MCF 10A (cell line): ENCODE measurements around the gene ALOXE3. TPM values are rescaled to one million over a fixed set of nuclear protein-coding genes. Genes with fewer than 3 reads are reported as not detected.

Source experiments
- BruUV-seq: library from RNA; stranded (reverse); fragments of 400-500 nt; replicated peaks from 2 replicates; lab custom pipeline; 2021; lab: Mats Ljungman, UMichigan
- CTCF ChIA-PET: fragments of 300-600 bp; sonication (Branson Sonifier 250); formaldehyde crosslinking; extraction: SDS; loops from one replicate; lab custom pipeline; 2021; ENCODE audit warnings: antibody characterized with exemption, inconsistent platforms; lab: Yijun Ruan, JAX
- POLR2A ChIA-PET: fragments of 300-600, 350-650 bp; sonication (Branson Sonifier 250); formaldehyde crosslinking; extraction: SDS; loops from one replicate; lab custom pipeline; 2020; ENCODE audit warnings: antibody characterized with exemption, inconsistent platforms; lab: Yijun Ruan, JAX
- DNase-seq: peaks from one replicate; pipeline ENCODE4 v3.0.0-alpha.2; 2018; ENCODE audit not compliant: unreplicated experiment
- H3K27ac Mint-ChIP-seq: one replicate; pipeline ENCODE4 v1.8.0; 2022; ENCODE audit warnings: mild to moderate bottlenecking, low read depth, mixed read lengths; ENCODE audit not compliant: unreplicated experiment
- H3K27me3 Mint-ChIP-seq: one replicate; pipeline ENCODE4 v1.8.0; 2022; ENCODE audit warnings: mixed read lengths; ENCODE audit not compliant: insufficient read depth, unreplicated experiment
- H3K36me3 Mint-ChIP-seq: one replicate; pipeline ENCODE4 v1.8.0; 2022; ENCODE audit warnings: mild to moderate bottlenecking, moderate library complexity, mixed read lengths; ENCODE audit not compliant: insufficient read depth, unreplicated experiment
- H3K4me1 Mint-ChIP-seq: one replicate; pipeline ENCODE4 v1.8.0; 2022; ENCODE audit warnings: mixed read lengths; ENCODE audit not compliant: insufficient read depth, unreplicated experiment
- H3K4me3 Mint-ChIP-seq: one replicate; pipeline ENCODE4 v1.8.0; 2022; ENCODE audit warnings: mild to moderate bottlenecking, moderate library complexity, mixed read lengths; ENCODE audit not compliant: unreplicated experiment
- H3K9me3 Mint-ChIP-seq: one replicate; pipeline ENCODE4 v1.8.0; 2022; ENCODE audit warnings: mixed read lengths; ENCODE audit not compliant: unreplicated experiment
- intact Hi-C: fragments of 100-400 bp; cut with micrococcal nuclease; formaldehyde crosslinking; loops from 2 replicates; pipeline ENCODE4 v1.14.1; 2022
- total RNA-seq: library from RNA; stranded (reverse); gene quantifications from 2 replicates; pipeline ENCODE4 v1.2.3, GENCODE V29; 2022
- TF ChIP-seq, protein P1 (sequence below): fragments of 200-600 bp; IDR thresholded peaks from one replicate; pipeline ENCODE4 v1.8.0; 2022; ENCODE audit warnings: antibody characterized with exemption, mild to moderate bottlenecking; ENCODE audit not compliant: unreplicated experiment

ALOXE3 gene
- total RNA-seq, 1 experiment from 2014 or later = 13.1 TPM

DNA sequence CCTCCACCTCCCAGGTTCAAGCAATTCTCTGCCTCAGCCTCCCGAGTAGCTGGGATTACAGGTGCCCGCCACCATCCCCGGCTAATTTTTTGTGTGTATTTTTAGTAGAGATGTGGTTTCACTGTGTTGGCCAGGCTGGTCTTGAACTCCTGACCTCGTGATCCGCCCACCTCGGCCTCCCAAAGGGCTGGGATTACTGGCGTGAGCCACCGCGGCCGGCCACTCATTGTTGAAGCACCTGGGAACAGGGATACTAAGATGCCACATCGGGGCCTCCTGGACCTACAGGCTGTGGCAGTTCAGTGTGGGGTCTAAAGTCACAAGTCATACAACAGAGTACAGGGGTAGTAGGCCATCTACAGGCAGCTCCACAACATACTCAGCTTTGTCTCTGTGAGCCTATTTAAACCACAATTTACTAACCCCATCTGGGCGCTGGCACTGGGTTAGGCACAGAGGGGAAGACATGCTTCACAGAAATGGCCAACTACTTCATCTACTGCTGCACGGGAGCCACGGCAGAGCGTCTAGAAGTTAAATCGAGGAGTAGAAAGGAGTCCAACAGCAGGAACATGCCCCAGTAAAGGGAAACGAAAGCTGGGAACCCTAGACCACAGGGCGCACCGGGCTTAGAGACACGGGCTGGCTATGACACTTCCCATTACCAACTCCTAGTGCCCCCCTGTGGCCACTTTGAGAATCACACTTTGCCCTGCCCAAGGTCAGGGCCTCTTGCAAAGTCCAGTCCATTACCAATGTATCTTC, 40.1 kb upstream of the ALOXE3 start:
- ChIA-PET POLR2A (interaction anchor here (0.6 to 16.5 kb wide), 11 partner anchors 9 to 106 kb away, joined by 3 to 429 read pairs (median 9); partner anchors contain the start of genes ALOXE3, BORCS6, HES7 and TMEM107), CTCF (interaction anchor here (0.6 to 8.7 kb wide), 18 partner anchors 9 to 912 kb away, joined by 3 to 59 read pairs (median 4); partner anchors contain the start of genes HES7 and KRABD2)
- TF ChIP-seq, protein P1, sequence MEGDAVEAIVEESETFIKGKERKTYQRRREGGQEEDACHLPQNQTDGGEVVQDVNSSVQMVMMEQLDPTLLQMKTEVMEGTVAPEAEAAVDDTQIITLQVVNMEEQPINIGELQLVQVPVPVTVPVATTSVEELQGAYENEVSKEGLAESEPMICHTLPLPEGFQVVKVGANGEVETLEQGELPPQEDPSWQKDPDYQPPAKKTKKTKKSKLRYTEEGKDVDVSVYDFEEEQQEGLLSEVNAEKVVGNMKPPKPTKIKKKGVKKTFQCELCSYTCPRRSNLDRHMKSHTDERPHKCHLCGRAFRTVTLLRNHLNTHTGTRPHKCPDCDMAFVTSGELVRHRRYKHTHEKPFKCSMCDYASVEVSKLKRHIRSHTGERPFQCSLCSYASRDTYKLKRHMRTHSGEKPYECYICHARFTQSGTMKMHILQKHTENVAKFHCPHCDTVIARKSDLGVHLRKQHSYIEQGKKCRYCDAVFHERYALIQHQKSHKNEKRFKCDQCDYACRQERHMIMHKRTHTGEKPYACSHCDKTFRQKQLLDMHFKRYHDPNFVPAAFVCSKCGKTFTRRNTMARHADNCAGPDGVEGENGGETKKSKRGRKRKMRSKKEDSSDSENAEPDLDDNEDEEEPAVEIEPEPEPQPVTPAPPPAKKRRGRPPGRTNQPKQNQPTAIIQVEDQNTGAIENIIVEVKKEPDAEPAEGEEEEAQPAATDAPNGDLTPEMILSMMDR = peak; percentile 89
- H3K36me3 Mint-ChIP-seq = peaks cover 26% of the 10 kb centered on the region
- peak overlapping the region; percentile 21 for H3K4me3 Mint-ChIP-seq
- peaks cover 41% of the 10 kb centered on the region for H3K4me1 Mint-ChIP-seq
- peak; percentile 91 for DNase-seq
- BruUV-seq = no TSS peak
- H3K27me3 Mint-ChIP-seq = no peaks in the 10 kb centered on the region
- intact Hi-C loops = loop anchor here (1.0 kb wide), 1 partner anchor 36 kb away; no protein-coding TSS in a partner anchor
- H3K9me3 Mint-ChIP-seq = no peaks in the 10 kb centered on the region
- H3K27ac Mint-ChIP-seq = peak overlapping the region; percentile 24

DNA sequence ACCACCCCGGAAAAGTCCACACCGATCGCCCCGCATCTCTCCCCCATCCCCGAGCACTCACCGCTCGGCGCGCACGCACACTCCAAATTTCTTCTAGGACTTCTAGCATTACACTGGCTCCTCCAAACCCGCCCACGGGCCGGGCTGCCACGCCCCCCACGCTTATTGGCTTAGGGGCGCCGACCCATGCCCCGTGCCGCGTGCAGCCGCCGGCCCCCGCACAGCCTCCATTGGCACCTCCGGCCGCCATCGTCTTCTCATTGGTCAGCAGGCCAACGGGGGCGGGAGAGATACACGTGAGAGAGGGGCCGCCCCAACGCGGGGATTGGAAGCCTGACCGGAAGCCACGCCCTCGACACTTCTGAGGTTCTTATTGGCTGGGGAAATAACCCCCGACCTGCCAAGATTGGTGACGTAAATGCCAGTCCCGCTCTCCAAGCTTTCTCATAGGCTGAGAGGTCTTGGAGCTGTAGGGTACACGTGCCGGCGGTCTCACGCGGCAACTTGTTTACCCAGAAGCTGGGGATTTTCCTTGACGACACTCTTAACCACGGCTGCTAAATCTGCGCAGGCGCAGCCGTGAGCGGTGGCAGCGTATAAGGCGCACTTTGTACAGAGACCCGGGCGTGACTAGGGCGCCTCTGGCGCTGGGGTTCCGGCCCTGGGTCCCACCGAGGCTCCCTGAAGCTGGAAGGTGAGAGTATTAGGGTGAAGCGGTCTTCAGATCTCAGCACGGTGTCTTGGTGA, 38.1 kb upstream of the ALOXE3 start:
- no peaks in the 10 kb centered on the region for H3K27me3 Mint-ChIP-seq
- CTCF ChIA-PET = interaction anchor here (0.6 to 8.7 kb wide), 6 partner anchors 17 to 66 kb away, joined by 3 to 59 read pairs (median 5); partner anchors contain the start of gene ALOXE3
- H3K9me3 Mint-ChIP-seq = no peaks in the 10 kb centered on the region
- POLR2A ChIA-PET = interaction anchor here (0.5 to 16.5 kb wide), 43 partner anchors 8 to 914 kb away, joined by 3 to 429 read pairs (median 5); partner anchors contain the start of genes ALOXE3, AURKB, BORCS6 and CNTROB
- no peak overlapping the region for H3K27ac Mint-ChIP-seq
- TF ChIP-seq, protein P1 = no peak
- intact Hi-C loops = loop anchor here (1.0 kb wide), 1 partner anchor 17 kb away; no protein-coding TSS in a partner anchor
- peaks cover 38% of the 10 kb centered on the region for H3K4me1 Mint-ChIP-seq
- H3K36me3 Mint-ChIP-seq = peaks cover 20% of the 10 kb centered on the region
- H3K4me3 Mint-ChIP-seq = no peak overlapping the region
- BruUV-seq = no TSS peak
- DNase-seq = peak; percentile 100

DNA sequence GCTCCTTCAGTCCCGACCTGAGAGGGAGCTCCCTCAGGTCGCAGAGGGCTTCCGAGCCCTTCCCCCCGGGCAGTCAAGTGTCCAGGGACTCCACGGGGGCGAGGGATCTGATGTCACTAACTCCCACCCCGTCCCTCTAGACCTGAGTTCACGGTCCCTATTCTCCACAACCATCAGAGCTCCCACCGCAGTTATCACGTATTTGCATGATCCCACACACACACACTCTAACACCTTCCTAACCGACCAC, 37.6 kb upstream of the ALOXE3 start:
- POLR2A ChIA-PET = interaction anchor here (0.6 to 16.5 kb wide), 27 partner anchors 8 to 679 kb away, joined by 3 to 429 read pairs (median 9); partner anchors contain the start of genes ALOXE3, AURKB, BORCS6 and CNTROB
- H3K36me3 Mint-ChIP-seq = peaks cover 17% of the 10 kb centered on the region
- H3K4me3 Mint-ChIP-seq = no peak overlapping the region
- TSS peak; percentile 43 for BruUV-seq
- no peaks in the 10 kb centered on the region for H3K9me3 Mint-ChIP-seq
- peaks cover 33% of the 10 kb centered on the region for H3K4me1 Mint-ChIP-seq
- CTCF ChIA-PET = interaction anchor here (0.6 to 8.7 kb wide), 5 partner anchors 14 to 55 kb away, joined by 3 to 59 read pairs (median 3); partner anchors contain the start of gene ALOXE3
- intact Hi-C loops = loop anchor here (1.0 to 2.0 kb wide), 2 partner anchors 17 to 31 kb away; no protein-coding TSS in a partner anchor
- no peaks in the 10 kb centered on the region for H3K27me3 Mint-ChIP-seq
- H3K27ac Mint-ChIP-seq = no peak overlapping the region
- no peak for DNase-seq
- TF ChIP-seq, protein P1 = no peak
